ENCODE results near the gene ITPR3. TPM values are rescaled to one million over a fixed set of nuclear protein-coding genes. Genes with fewer than 3 reads are reported as not detected.

ITPR3 gene
- total RNA-seq, 1 experiment from 2014 or later = 11.4 TPM

GRCh38 chr6:33721508-33721907, 100.4 kb downstream of the ITPR3 start:
- Histone ChIP-seq H3K4me1 (replicated peaks) (no peaks in the 10 kb centered on the region), H3K27ac (no peak overlapping the region)

GRCh38 chr6:33722103-33722623, 101.0 kb downstream of the ITPR3 start:
- DNase-seq (ENCODE audit: low read depth in 1 of 2, low spot score in 2 of 2) = no peak
- H3K27me3 ChIP-seq (replicated peaks) = no peaks in the 10 kb centered on the region
- peaks cover 6% of the 10 kb centered on the region; the same call in 1 of the 2 replicates for H3K36me3 ChIP-seq

More at GRCh38 chr6:33721508-33721907, 100.4 kb downstream of the ITPR3 start:
- Histone ChIP-seq H3K36me3 (peaks cover 4% of the 10 kb centered on the region; the same call in 1 of the 2 replicates), H3K9me3 (replicated peaks) (no peaks in the 10 kb centered on the region), H3K4me3 (no peak overlapping the region), H3K27me3 (replicated peaks) (no peaks in the 10 kb centered on the region)
- DNase-seq (ENCODE audit: low read depth in 1 of 2, low spot score in 2 of 2) = no peak

GRCh38 chr6:33723371-33724085, 102.4 kb downstream of the ITPR3 start:
- Histone ChIP-seq H3K4me3 (no peak overlapping the region), H3K27ac (no peak overlapping the region), H3K4me1 (replicated peaks) (no peaks in the 10 kb centered on the region), H3K27me3 (replicated peaks) (no peaks in the 10 kb centered on the region), H3K36me3 (peaks cover 6% of the 10 kb centered on the region; the same call in 1 of the 2 replicates), H3K9me3 (replicated peaks) (no peaks in the 10 kb centered on the region)
- no peak for DNase-seq (ENCODE audit: low read depth in 1 of 2, low spot score in 2 of 2)

More at GRCh38 chr6:33722103-33722623, 101.0 kb downstream of the ITPR3 start:
- Histone ChIP-seq H3K4me3 (no peak overlapping the region), H3K27ac (no peak overlapping the region), H3K4me1 (replicated peaks) (no peaks in the 10 kb centered on the region), H3K9me3 (replicated peaks) (no peaks in the 10 kb centered on the region)

- Histone ChIP-seq H3K36me3 (peaks cover 6% of the 10 kb centered on the region; the same call in 1 of the 2 replicates), H3K4me1 (replicated peaks) (no peaks in the 10 kb centered on the region), H3K27me3 (replicated peaks) (no peaks in the 10 kb centered on the region), H3K27ac (no peak overlapping the region), H3K4me3 (no peak overlapping the region), H3K9me3 (replicated peaks) (no peaks in the 10 kb centered on the region)
- no peak for DNase-seq (ENCODE audit: low read depth in 1 of 2, low spot score in 2 of 2)
Observed at GRCh38 chr6:33724102-33725023, 103.2 kb downstream of the ITPR3 start.

GRCh38 chr6:33725222-33725621, 104.1 kb downstream of the ITPR3 start:
- no peaks in the 10 kb centered on the region for H3K27me3 ChIP-seq (replicated peaks)
- H3K4me3 ChIP-seq = no peak overlapping the region
- no peak overlapping the region for H3K27ac ChIP-seq
- H3K36me3 ChIP-seq = peaks cover 6% of the 10 kb centered on the region; the same call in 1 of the 2 replicates
- H3K9me3 ChIP-seq (replicated peaks) = no peaks in the 10 kb centered on the region
- no peaks in the 10 kb centered on the region for H3K4me1 ChIP-seq (replicated peaks)
- DNase-seq (ENCODE audit: low read depth in 1 of 2, low spot score in 2 of 2) = no peak

- Histone ChIP-seq H3K9me3 (replicated peaks) (no peaks in the 10 kb centered on the region), H3K27ac (no peak overlapping the region), H3K4me3 (no peak overlapping the region), H3K36me3 (peaks cover 9% of the 10 kb centered on the region), H3K27me3 (replicated peaks) (no peaks in the 10 kb centered on the region), H3K4me1 (replicated peaks) (no peaks in the 10 kb centered on the region)
- no peak for DNase-seq (ENCODE audit: low read depth in 1 of 2, low spot score in 2 of 2)
Observed at GRCh38 chr6:33725891-33726673, 105.0 kb downstream of the ITPR3 start.

- H3K36me3 ChIP-seq = peaks cover 15% of the 10 kb centered on the region
- no peaks in the 10 kb centered on the region for H3K4me1 ChIP-seq (replicated peaks)
- H3K9me3 ChIP-seq (replicated peaks) = no peaks in the 10 kb centered on the region
- no peak for DNase-seq (ENCODE audit: low read depth in 1 of 2, low spot score in 2 of 2)
- H3K4me3 ChIP-seq = no peak overlapping the region
- H3K27me3 ChIP-seq (replicated peaks) = no peaks in the 10 kb centered on the region
- H3K27ac ChIP-seq = no peak overlapping the region
Observed at GRCh38 chr6:33726696-33727095, 105.6 kb downstream of the ITPR3 start.

- Histone ChIP-seq H3K9me3 (replicated peaks) (no peaks in the 10 kb centered on the region), H3K4me1 (replicated peaks) (no peaks in the 10 kb centered on the region), H3K4me3 (no peak overlapping the region), H3K27ac (no peak overlapping the region), H3K27me3 (replicated peaks) (no peaks in the 10 kb centered on the region), H3K36me3 (peaks cover 15% of the 10 kb centered on the region)
- DNase-seq (ENCODE audit: low read depth in 1 of 2, low spot score in 2 of 2) = no peak
Observed at GRCh38 chr6:33727126-33727525, 106.0 kb downstream of the ITPR3 start.

GRCh38 chr6:33727932-33728331, 106.8 kb downstream of the ITPR3 start:
- Histone ChIP-seq H3K27ac (no peak overlapping the region), H3K4me3 (no peak overlapping the region), H3K4me1 (replicated peaks) (no peaks in the 10 kb centered on the region), H3K36me3 (peaks cover 15% of the 10 kb centered on the region), H3K27me3 (replicated peaks) (no peaks in the 10 kb centered on the region), H3K9me3 (replicated peaks) (no peaks in the 10 kb centered on the region)
- DNase-seq (ENCODE audit: low read depth in 1 of 2, low spot score in 2 of 2) = no peak

- H3K27me3 ChIP-seq (replicated peaks) = no peaks in the 10 kb centered on the region
- no peaks in the 10 kb centered on the region for H3K4me1 ChIP-seq (replicated peaks)
Observed at GRCh38 chr6:33728438-33728837, 107.3 kb downstream of the ITPR3 start.

GRCh38 chr6:33729059-33729458, 107.9 kb downstream of the ITPR3 start:
- H3K4me3 ChIP-seq = no peak overlapping the region
- DNase-seq (ENCODE audit: low read depth in 1 of 2, low spot score in 2 of 2) = no peak
- no peaks in the 10 kb centered on the region for H3K9me3 ChIP-seq (replicated peaks)
- H3K27me3 ChIP-seq (replicated peaks) = no peaks in the 10 kb centered on the region
- no peak overlapping the region for H3K27ac ChIP-seq
- peaks cover 19% of the 10 kb centered on the region for H3K36me3 ChIP-seq
- no peaks in the 10 kb centered on the region for H3K4me1 ChIP-seq (replicated peaks)

More at GRCh38 chr6:33728438-33728837, 107.3 kb downstream of the ITPR3 start:
- H3K27ac ChIP-seq = no peak overlapping the region
- H3K9me3 ChIP-seq (replicated peaks) = no peaks in the 10 kb centered on the region
- peaks cover 15% of the 10 kb centered on the region for H3K36me3 ChIP-seq
- no peak for DNase-seq (ENCODE audit: low read depth in 1 of 2, low spot score in 2 of 2)
- H3K4me3 ChIP-seq = no peak overlapping the region

GRCh38 chr6:33730611-33731010, 109.5 kb downstream of the ITPR3 start:
- no peak for DNase-seq (ENCODE audit: low read depth in 1 of 2, low spot score in 2 of 2)

GRCh38 chr6:33731035-33731434, 109.9 kb downstream of the ITPR3 start:
- no peak for DNase-seq (ENCODE audit: low read depth in 1 of 2, low spot score in 2 of 2)
- Histone ChIP-seq H3K9me3 (replicated peaks) (no peaks in the 10 kb centered on the region), H3K36me3 (peaks cover 26% of the 10 kb centered on the region), H3K27me3 (replicated peaks) (no peaks in the 10 kb centered on the region), H3K27ac (no peak overlapping the region), H3K4me1 (replicated peaks) (no peaks in the 10 kb centered on the region), H3K4me3 (no peak overlapping the region)

More at GRCh38 chr6:33730611-33731010, 109.5 kb downstream of the ITPR3 start:
- Histone ChIP-seq H3K27ac (no peak overlapping the region), H3K9me3 (replicated peaks) (no peaks in the 10 kb centered on the region), H3K27me3 (replicated peaks) (no peaks in the 10 kb centered on the region), H3K36me3 (peaks cover 27% of the 10 kb centered on the region), H3K4me1 (replicated peaks) (no peaks in the 10 kb centered on the region), H3K4me3 (no peak overlapping the region)

Measured in SJSA1 (cell line).